ENCODE data around the gene MKI67. TPM values are rescaled to one million over a fixed set of nuclear protein-coding genes. Genes with fewer than 3 reads are reported as not detected.

The MKI67 gene
- total RNA-seq, 1 donor from 2014 or later: 3.9 TPM

DNA sequence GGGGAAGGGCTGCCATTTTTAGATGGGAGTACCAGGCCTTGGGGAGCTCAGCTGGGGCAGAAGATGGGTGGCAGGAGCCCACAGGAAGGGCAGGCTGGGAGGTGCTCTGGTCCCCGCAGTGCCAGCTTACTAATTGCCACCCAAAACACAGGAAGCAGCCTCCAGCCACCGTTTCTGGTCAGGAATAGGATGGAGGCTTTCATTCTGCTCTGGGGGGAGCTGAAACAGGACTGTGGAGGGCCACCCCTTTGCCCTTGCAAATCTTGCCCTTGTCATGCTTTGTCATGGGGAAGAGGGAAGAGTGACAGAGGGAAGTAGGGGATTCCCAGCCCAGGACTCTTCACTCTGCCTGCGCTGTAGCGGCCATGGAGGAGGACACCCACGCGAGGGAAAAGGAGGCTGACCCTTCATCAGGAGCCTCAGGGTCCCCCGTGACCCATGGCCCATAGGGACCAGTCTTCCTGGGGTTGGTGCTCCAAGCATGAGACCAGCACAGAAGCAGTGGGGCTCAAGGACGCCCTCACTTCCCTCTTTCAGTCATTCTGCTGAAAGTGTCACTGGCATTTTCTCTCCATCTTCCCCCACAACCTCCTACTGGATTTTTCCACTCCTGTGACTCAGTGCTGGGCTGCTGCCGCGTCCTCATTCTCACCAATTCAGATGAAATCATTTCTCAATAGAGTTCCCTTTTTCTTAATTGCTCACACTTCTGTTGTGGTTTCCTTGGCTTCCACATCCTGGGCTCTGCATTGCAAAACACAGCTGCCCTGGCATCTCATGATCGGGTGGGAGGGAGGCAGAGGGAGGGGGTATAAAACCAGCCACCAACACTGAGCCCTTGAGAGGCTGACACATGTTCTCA, 61.9 kb downstream of the MKI67 start:
- peak; percentile 48 for DNase-seq (ENCODE audit: low spot score)

DNA sequence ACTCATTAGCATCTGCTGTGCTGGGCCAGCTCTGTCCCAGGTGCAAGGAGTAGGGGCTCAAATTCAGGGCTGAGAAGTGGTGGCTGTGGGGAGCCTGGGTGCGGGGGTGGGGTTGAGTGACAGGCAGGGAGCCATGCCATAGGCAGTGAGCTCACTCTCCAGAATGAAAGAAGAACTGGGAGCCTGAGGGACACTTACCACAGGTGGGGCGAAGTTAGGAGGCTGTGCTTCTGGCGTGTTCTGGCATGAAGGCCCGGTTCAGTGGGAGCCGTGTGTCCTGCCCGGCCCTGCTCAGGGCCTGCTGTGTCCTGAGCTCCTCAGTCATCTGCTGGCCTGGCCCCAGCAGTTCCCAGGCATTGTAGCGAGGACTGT, 62.5 kb downstream of the MKI67 start:
- no peak for DNase-seq (ENCODE audit: low spot score)

DNA sequence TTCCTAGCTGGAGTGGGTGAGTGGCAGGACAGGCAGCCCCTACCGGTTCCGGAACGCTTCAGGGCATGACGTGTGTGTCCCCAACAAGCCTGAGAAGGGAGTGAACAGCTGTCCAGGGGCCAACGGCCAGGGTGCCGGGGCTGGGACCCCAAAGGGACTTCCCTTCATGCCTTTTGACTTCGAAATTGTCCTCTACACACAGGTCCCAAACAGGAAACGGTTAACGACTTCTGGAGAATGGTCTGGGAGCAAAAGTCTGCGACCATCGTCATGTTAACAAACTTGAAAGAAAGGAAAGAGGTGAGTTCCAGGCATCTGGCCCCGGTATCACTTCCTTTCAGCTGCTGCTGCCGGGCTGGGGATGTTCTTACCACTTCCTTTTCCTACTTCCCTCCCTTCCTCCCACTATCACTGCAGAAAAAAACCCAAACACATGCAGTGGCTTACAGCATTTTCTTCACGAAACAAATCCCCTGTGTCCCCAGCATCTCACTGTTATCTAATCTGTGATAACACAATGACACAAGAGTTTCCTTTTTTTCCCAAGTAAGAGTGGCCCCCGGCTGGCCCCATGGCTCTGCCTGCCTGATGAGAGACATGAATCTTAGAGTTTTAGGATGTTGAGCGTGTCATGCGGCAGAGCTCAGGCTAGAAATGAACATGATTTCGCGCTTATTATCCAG, 63.2 kb downstream of the MKI67 start:
- no peak for DNase-seq (ENCODE audit: low spot score)

DNA sequence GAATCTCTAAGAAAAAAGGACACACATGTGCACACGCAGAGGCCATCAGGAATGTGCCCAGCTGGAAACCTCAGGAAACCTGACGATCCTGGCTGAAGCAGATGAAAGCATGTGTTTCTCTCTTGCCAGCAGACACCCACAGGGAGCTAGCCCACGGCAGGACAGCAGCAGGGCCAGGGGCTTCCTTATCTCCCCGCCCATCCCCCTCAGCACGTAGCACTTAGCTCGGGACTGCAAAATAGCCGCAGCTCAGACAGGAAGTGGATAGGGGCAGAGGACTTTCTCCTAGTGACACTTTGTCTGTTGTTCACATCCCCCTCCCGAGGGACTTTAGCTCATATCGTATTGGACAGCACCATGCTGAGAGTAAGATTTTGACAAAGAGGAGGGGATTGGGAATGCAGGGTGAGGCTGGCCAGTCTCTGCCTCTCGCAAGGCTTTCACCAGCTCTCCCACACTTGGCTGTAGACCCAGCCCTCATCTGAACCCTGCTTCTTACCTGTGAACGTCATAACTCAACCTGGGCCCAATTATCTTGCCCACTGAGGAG, 63.8 kb downstream of the MKI67 start:
- DNase-seq (ENCODE audit: low spot score): no peak

DNA sequence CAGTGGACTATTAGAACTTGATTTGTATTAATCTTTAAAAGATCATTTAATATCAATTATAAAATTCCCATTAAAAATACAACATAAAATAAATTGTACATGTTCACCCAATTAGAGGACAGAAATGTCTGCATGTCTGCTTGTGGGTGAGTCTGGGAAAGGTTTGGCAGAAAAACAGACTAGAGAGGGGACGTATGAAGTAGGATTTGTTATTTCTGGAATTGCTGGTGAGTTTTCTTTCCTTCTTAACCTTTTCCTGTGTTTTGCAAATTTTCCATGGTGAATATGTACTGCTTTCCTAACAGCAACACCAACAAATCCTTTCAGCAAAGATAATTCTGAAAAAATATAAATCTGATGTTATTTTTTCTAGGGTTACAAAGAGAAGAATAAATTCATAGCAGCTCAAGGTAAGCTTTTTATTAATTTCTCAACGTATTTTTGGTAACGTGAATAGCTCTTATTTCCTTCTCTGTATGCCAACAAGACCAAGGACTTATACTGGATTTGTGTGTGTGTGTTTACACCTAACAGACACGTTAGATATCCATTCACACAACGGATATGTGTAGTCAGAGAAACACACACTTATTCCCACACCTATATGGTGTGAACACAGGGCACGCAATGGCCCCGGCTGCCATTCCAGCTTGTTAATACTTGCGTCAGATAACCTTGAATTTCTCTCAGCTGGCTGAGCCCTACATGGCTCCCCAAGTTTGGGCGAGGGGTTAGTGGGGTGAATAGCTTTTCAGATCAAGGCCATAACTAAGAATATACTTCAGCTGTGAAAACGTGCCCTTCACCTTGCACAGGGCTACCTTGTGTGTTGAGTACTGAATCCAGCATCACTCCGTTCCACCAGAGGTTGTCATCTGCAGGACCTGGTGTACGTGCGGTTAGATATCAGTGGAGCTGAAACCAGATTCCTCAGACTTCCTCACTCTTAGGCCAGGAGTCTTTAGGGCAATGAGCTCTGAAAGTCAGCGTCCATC, 64.6 kb downstream of the MKI67 start:
- no peak for DNase-seq (ENCODE audit: low spot score)

DNA sequence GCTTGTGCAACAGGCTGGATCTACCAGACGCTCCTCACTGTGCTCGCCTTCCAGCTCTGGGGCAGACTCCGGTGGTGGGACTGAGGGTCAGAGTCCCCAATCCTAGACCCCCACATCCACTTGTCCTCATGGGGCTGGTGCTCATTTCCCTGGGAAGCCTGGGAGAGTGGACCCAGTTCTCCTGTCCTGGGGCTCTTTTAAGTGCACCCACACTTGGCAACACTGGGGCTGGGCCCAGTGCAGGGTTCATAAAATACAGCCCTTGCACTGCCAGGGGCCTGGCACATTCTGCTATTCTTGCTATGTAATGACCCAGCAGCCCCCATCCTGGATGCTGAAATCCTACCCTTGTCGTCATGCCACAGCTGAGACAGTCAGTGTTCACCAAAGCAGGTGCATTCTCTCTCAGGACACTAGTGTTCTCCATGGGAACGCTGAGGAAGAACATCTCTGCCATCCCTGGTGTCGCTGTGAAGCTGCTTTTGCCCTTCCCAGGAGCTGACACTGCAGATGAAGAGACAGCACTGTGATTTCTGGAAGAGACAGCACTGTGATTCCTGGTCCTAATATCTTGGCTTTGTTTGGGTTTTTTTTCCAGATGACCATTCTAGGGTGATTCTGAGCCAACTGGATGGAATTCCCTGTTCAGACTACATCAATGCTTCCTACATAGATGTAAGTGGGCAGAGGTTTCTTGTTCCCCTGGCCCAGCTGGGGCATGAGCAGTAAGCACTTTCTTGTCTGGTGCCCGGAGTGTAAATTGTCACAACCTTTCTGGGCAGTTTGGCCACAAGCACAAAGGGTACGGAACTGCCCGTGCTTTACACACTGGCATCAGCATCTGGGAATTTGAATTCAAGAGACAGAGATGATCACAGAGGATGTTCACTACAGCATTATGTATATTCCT, 65.6 kb downstream of the MKI67 start:
- no peak for DNase-seq (ENCODE audit: low spot score)

DNA sequence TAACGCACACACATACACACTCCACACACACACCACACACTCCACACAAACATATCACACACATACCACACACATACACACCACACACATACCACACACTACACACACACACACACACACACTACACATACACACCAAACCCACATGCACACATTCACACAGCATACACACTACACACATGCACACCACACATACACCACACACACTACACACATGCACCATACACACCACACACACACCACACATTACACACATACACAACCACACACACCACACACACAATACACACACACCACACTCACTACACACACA, 66.3 kb downstream of the MKI67 start:
- no peak for DNase-seq (ENCODE audit: low spot score)

DNA sequence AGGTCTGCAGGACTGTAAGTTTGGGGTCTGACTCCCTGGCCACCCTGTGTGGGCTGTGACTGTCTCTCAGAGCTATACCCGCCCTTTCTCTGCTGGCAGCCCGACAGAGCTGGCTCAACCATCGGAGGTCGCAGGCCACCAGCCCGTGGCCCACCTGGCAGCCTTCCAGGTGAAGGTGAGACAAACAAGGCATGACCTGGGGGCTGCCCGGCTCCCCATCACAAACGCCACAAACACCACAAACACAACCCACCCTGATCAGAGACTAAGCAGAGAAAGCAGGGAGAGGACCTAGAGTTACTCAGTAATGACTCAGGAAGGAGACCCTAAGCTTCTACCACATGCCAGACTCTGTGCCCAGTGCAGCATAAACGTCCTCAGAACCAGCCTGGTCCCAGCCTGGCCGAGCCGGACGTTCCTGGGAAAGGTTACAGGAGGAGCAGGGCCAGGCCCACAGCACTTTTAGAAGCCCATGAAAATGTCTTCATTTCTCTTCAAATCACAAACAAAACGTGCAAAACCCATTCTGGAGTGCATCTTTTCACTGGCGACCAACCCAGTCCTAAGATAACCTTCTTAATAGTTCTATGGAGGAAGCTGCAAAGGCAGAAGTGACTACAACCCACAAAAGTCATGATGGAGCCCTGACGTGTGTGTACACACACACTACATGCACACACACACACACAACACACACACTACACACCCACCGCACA, 66.8 kb downstream of the MKI67 start:
- no peak for DNase-seq (ENCODE audit: low spot score)

DNA sequence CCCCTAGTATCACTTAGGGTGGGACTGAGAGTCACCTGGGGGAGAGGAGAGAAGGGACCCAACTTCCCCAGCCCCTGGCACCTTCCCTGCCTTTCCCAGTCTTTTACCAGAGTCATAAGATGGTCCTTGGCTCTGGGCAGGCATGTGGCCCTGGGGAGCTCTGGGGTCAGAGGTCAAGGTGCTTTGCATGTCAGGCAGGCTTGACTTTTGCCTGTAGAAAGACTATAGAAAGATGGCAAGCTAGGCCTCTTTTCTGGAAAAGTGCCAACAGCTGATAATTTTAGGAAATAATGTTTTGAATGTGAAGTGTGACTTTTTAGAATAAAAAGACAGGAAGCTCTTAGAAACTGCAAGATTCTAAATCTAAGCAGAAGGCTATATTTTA, 67.5 kb downstream of the MKI67 start:
- DNase-seq (ENCODE audit: low spot score): no peak

DNA sequence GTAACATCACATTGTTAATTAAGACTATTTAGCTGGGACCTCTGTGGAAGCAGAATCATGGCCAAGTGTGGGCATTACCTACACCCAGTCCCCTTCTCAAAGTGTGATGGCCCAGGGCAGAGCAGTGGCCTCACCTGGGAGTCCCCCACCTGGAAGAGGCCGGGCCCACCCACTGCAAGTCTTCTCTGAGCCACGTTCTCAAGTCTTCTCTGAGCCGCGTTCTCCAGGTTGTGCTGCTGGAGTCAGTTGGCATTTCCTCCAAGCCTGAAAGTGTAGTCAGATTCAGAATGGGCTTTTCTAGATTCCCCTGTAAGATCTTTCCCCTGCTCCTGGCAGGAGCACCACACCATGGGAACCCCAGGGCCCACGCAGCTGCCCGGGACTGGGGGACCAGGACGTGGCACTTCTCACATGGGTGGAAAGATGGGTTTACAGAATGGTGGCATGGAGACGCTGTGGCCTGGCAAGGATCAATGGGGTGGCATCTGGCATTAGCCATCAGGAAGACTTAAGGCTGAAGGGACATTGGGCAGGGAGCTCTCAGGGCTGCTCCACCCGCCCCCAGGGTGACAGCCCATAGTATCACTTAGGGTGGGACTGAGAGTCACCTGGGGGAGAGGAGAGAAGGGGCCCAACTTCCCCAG, 68.0 kb downstream of the MKI67 start:
- no peak for DNase-seq (ENCODE audit: low spot score)

DNA sequence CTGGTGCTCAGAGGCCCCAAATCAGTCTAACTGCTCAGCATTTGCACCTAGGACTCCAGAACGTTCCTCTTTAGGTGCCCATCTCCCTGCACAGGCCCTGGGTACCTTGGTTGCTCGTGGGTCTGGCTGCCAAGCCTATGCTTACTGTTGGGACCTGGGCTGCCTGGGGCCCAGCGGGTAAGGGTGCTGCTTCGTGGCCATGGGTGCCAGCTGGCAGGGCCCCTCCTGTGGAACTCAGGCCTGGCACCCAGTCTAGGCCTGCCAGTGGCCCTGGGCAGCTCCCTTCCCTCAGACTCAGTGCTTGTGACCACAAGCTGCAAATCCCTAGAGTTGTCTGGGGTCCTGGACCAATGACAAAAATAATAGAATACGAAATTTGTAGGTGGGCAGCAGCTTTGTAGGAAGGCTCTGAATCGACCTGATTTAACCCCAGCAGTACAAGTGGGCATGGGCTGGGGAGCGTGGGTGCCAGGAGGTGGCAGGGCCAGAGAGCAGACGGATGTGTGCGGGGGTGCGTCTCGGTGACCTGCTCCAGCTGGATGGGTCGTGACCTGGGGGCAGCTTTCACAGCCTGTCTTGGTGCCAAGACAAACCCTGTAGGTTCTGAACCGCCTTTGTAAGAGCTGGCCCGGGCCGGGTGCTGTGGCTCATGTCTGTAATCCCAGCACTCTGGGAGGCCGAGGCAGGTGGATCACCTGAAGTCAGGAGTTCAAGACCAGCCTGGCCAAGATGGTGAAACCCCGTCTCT, 69.7 kb downstream of the MKI67 start:
- no peak for DNase-seq (ENCODE audit: low spot score)

DNA sequence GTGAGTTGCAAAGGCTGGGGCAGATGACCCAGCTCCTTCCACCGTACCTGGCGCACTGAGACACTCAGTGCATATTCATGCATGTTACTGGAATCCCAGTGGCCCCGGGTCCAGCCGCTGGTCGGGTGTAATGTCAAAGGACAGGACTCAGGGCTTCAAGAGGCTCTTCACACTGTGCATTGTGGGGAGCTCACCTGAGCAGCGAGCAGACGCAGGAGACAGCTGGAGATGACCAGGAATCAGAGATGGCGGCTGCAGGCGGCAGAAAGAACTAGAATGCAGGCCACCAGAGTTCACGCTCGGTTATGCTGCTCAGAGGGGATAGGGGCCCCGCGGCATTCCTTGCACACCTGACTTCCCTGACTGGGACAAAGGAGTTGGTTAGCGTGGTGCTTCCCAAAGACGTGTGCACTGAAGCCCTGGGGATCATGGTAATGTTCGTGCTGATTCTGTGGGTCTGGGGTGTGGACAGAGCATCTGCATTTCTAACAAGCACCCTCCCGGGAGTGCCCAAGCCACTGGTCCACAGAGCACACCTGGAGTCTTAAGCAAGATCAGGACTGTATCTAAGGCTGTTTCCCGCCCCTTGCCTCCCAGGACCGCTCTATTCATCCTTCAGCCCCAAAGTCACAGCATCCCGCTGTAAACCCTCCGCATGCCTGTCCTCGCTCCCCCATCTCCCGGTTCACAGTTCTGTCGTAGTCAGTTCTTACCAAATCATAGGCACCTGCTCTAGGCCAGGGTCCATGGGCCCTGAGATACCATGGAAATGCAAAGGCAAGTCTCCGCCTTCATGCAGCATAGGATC, 71.0 kb downstream of the MKI67 start:
- no peak for DNase-seq (ENCODE audit: low spot score)

DNA sequence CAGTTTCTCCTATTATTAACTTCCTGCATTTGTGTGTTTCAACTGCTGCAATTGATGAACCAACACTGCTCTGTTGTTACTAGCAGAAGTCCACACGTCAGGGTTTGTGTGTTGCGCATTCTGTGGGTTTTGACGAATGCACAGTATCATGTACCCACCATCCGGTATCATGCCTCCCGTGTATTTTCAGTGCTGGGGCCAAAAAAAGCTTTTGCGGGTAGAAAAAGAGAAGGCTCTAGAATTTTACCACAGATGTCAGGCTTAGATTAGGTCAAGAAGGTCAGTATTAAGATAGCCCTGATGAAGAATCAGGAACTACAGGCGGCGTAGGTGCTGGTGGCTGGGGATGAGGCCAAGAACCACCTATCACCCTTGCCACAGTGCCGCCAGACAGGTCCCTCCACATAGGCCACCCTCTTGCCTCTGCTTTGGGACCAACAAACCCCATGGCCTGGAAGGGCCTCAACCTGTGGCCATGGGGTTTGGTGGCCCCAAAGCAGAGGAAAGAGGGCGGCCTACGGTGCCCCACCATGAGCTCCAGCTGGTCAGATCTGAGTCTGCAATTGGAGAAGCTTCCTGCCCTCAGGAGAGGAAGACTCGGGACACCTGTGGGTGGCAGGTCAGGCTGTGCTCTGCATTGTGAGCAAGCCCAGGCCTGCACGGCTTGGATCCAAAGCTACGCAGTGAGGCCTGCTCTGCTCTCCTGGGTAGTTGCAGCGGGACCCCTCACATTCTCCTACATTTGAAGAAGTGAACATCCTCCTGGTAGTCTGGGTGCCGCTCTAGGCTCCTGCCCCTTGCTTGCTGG, 71.9 kb downstream of the MKI67 start:
- no peak for DNase-seq (ENCODE audit: low spot score)

DNA sequence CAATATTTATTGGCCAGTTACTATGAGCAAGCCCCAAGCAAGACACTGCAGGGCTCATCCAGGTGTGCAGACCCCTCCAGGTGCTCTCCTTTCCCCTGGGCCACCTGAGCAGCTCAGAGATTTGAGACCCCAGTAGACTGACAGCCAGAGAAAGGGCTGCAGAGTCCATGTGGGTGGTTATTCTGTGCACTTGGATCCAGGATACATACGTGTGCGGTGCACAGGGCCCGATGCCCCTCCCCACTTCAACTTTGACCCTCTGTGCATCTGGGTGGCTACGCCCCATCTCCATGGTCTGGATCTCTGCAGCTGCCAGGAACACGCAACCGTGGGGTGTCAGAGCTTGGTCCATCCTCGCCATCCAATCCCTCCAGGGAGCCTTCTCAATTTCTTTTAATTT, 72.9 kb downstream of the MKI67 start:
- DNase-seq (ENCODE audit: low spot score): no peak

DNA sequence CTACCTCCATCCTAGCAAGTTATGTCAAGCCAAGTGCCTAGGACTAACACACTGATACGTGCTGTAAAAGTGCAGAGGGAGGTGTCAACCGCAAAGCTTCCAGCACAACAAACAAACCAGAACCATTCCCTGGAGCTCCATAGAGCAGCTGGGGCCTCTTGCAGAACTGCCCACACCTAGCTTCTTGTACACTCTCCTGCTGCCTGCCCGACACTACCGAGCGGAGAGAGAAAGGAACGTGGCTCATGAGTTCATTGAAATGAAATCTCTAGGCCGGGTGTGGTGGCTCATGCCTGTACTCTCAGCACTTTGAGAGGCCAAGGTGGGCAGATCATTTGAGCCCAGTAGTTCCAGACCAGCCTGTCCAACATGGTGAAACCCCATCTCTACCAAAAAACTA, 73.5 kb downstream of the MKI67 start:
- DNase-seq (ENCODE audit: low spot score): no peak

DNA sequence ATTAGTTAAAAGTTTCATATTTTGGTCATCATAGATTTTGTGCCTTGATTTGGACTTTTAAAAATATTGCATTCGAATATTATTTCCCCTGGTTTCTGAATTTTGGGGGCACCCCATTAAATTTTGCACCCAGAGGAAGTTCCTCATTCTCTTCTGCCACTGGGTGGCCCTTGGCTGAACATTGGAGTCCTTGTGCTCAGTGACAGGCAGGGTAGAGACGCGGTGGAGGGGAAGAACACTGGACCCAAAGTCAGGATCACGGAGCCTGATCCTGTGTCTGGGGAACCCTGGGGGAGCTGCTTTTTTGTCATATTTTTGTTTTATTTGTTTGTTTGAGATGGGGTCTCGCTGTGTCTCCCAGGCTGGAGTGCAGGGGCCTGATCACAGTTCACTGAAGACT, 74.7 kb downstream of the MKI67 start:
- DNase-seq (ENCODE audit: low spot score): no peak

DNA sequence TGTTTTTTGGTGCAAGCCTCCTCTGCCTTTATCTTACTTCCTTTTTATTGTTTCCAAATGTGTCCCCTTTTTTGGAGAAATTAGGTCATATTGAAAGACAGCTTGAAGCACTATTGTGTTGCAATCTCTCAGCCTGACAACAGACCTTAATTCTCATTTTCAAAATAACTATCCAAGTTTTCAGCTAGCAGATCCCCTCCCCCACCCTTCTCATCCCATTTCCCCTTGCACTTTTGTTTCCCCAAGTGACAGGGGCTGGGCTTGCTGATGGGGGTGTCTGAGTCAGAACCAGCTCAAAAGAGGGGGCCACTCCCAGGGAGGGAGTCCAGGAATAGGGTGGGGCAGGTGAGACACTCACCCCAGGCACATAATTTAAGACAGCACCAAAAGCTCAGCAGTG, 75.3 kb downstream of the MKI67 start:
- no peak for DNase-seq (ENCODE audit: low spot score)
